GM18951 (cell line): ENCODE results near the gene TIGAR.

ENCODE experiments used
- POLR2A ChIP-seq: IDR thresholded peaks from 4 replicates; pipeline ENCODE4 v1.6.1; 2011; ENCODE audit warnings: mild to moderate bottlenecking; ENCODE audit not compliant: insufficient read length, insufficient read depth; ENCODE audit errors: extremely low read depth
- in situ Hi-C: fragments of 300-500 bp; cut with MboI; formaldehyde crosslinking; loops from one replicate; pipeline ENCODE4 v1.12.0; 2022; ENCODE audit warnings: low sequenced_read_pairs, mixed read lengths, inconsistent platforms; ENCODE audit not compliant: unreplicated experiment

The TIGAR gene

GRCh38 chr12:4386801-4387200 is 65.8 kb downstream of the TIGAR start:
- in situ Hi-C loops, result no loop called here
- TF ChIP-seq POLR2A, result no peak

- in situ Hi-C loops, result no loop called here
- TF ChIP-seq POLR2A, result no peak
Measured at GRCh38 chr12:4387607-4388006, 66.6 kb downstream of the TIGAR start.

- no peak for TF ChIP-seq POLR2A
- in situ Hi-C loops, result no loop called here
Measured at GRCh38 chr12:4388032-4388431, 67.0 kb downstream of the TIGAR start.

GRCh38 chr12:4388662-4389061 is 67.6 kb downstream of the TIGAR start:
- in situ Hi-C loops, result no loop called here
- no peak for TF ChIP-seq POLR2A

- in situ Hi-C loops, result no loop called here
- no peak for TF ChIP-seq POLR2A
Measured at GRCh38 chr12:4392223-4392742, 71.3 kb downstream of the TIGAR start.

- TF ChIP-seq POLR2A, result no peak
- in situ Hi-C loops, result no loop called here
Measured at GRCh38 chr12:4393211-4393610, 72.2 kb downstream of the TIGAR start.

- in situ Hi-C loops, result no loop called here
Measured at GRCh38 chr12:4395818-4396217, 74.8 kb downstream of the TIGAR start.

GRCh38 chr12:4401117-4401516 is 80.1 kb downstream of the TIGAR start:
- in situ Hi-C loops, result no loop called here
- TF ChIP-seq POLR2A, result no peak

More at GRCh38 chr12:4395818-4396217, 74.8 kb downstream of the TIGAR start:
- TF ChIP-seq POLR2A, result no peak

- TF ChIP-seq POLR2A, result no peak
- in situ Hi-C loops, result no loop called here
Measured at GRCh38 chr12:4402996-4403395, 82.0 kb downstream of the TIGAR start.
